KMS-11 (cell line): Measurements from ENCODE around the gene CACNA2D2.

Source experiments
- H2AFZ ChIP-seq: fragments of 200-600 bp; sonication (generic); 2 replicates; pipeline ENCODE4 v1.6.1; 2016; ENCODE audit warnings: antibody characterized with exemption, mixed run types, low read depth
- H3K27ac ChIP-seq: fragments of 200-600 bp; sonication (generic); 2 replicates; pipeline ENCODE4 v1.6.1; 2016; ENCODE audit warnings: mild to moderate bottlenecking, mixed run types
- H3K27me3 ChIP-seq: fragments of 200-600 bp; sonication (generic); 2 replicates; pipeline ENCODE4 v1.6.1; 2017; ENCODE audit warnings: mild to moderate bottlenecking, low read depth, mixed run types, moderate library complexity; ENCODE audit not compliant: insufficient read depth
- H3K36me3 ChIP-seq: fragments of 200-600 bp; sonication (generic); 2 replicates; pipeline ENCODE4 v1.6.1; 2017; ENCODE audit warnings: mild to moderate bottlenecking, mixed run types; ENCODE audit not compliant: insufficient read depth
- H3K4me1 ChIP-seq: fragments of 200-600 bp; sonication (generic); 2 replicates; pipeline ENCODE4 v1.6.1; 2016; ENCODE audit warnings: mild to moderate bottlenecking, low read depth, mixed run types; ENCODE audit not compliant: poor library complexity, severe bottlenecking
- H3K4me2 ChIP-seq: fragments of 200-600 bp; sonication (generic); 2 replicates; pipeline ENCODE4 v1.7.0; 2016; ENCODE audit warnings: mild to moderate bottlenecking, mixed run types
- H3K4me3 ChIP-seq: fragments of 200-600 bp; sonication (generic); IDR thresholded peaks from 2 replicates; pipeline ENCODE4 v1.6.1; 2017; ENCODE audit warnings: low read depth, low read length, mixed read lengths; ENCODE audit not compliant: insufficient read depth
- H3K79me2 ChIP-seq: fragments of 200-600 bp; sonication (generic); 2 replicates; pipeline ENCODE4 v1.6.1; 2016; ENCODE audit warnings: low read depth, mixed run types; ENCODE audit not compliant: insufficient read depth
- H3K9ac ChIP-seq: fragments of 200-600 bp; sonication (generic); 2 replicates; pipeline ENCODE4 v1.6.1; 2016; ENCODE audit warnings: mild to moderate bottlenecking, mixed run types
- H4K20me1 ChIP-seq: fragments of 200-600 bp; sonication (generic); 2 replicates; pipeline ENCODE4 v1.6.1; 2016; ENCODE audit warnings: mild to moderate bottlenecking, mixed run types; ENCODE audit not compliant: insufficient read depth
- TF ChIP-seq, protein P1 (sequence below): fragments of 200-600 bp; sonication (generic); conservative IDR thresholded peaks from 2 replicates; pipeline ENCODE4 v1.6.1; 2017; ENCODE audit warnings: low read depth, mild to moderate bottlenecking, antibody characterized with exemption, low read length, moderate library complexity, mixed read lengths

The CACNA2D2 gene

DNA sequence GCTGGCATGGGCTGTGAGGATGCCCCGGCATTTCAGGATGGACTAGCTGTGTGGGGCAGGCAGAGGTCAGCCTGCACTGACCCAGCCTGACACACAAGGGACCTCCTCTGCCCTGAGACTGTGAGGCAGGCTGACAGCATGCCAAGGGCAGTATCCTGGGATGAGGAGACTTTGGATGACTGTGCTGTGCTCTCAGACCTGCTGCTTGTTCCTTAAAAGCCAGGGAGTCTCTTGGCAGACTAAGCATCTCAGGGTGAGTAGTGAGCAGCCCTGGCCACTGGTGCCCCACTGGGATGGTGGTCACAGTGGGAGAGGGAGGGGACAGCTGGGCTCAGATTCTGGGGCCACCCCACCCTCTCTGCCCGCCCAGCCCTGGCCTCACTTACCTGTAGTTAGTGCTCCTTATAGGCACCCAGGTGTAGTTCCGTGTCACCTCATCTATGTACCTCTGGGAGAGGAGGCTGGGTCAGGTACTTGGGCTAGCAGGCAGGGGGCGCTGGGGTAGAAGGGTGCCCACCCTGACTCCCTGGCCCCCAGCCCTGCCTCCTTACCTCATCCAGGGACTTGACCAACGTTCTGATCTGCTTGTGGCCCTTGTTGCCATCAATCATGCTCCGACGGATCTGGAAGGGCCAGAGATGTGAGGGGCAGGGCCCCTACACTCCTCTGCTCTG is 128.0 kb downstream of the CACNA2D2 start:
- no peak overlapping the region for H3K9ac ChIP-seq
- no peaks in the 10 kb centered on the region for H3K36me3 ChIP-seq
- peaks cover 22% of the 10 kb centered on the region for H3K4me1 ChIP-seq
- no peaks in the 10 kb centered on the region for H3K27me3 ChIP-seq
- H3K4me3 ChIP-seq = no peak overlapping the region
- no peak overlapping the region for H3K4me2 ChIP-seq
- H3K27ac ChIP-seq = no peak overlapping the region
- H4K20me1 ChIP-seq = no peaks in the 10 kb centered on the region
- no peaks in the 10 kb centered on the region for H3K79me2 ChIP-seq
- no peak overlapping the region for H2AFZ ChIP-seq
- TF ChIP-seq, protein P1, sequence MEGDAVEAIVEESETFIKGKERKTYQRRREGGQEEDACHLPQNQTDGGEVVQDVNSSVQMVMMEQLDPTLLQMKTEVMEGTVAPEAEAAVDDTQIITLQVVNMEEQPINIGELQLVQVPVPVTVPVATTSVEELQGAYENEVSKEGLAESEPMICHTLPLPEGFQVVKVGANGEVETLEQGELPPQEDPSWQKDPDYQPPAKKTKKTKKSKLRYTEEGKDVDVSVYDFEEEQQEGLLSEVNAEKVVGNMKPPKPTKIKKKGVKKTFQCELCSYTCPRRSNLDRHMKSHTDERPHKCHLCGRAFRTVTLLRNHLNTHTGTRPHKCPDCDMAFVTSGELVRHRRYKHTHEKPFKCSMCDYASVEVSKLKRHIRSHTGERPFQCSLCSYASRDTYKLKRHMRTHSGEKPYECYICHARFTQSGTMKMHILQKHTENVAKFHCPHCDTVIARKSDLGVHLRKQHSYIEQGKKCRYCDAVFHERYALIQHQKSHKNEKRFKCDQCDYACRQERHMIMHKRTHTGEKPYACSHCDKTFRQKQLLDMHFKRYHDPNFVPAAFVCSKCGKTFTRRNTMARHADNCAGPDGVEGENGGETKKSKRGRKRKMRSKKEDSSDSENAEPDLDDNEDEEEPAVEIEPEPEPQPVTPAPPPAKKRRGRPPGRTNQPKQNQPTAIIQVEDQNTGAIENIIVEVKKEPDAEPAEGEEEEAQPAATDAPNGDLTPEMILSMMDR = no peak

DNA sequence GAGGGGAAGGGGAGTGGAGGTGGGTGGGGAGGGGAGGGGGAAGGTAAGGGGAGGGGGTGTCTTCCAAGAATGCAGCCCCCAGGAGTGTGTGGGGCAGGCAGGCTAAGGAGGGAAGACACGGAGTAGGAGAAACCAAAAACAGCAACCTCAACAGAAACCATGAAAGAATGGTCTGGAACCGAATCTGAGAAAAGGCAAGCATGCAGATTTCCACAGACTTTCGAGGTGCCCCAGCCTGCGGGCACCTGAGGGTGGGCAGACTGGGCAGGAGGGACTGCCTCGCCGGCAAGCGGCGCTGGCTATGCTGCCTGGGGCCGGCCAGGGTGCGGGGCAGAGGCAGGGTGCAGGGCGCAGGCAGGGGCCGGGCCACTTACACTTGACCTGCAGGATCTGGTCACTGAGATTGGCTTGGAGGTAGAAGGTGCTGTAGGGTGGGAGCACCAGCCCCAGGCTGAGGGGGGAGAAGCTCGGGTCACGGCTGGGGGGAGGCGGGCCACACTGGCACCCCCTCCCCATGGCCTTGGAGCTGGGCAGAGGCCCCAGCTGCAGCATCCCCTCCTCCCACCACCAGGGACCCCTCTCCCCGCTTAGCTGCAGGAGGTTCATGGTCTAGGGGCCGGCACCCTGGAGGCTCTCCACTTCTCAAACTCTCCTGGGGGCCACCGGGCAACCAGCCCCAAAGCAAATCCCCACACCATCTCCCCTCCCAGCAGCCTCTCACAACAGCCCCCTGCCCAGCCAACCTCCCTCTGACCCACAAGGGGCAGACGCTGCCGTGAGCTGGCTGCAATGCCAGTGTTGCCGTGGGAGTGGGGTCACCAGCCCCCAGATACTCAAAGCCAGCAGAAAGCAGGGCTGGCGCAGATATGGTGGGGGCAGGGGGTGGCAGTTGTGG is 128.8 kb downstream of the CACNA2D2 start:
- H3K9ac ChIP-seq = no peak overlapping the region
- H3K27me3 ChIP-seq = no peaks in the 10 kb centered on the region
- peak overlapping the region; percentile 42 for H3K4me2 ChIP-seq
- H3K4me1 ChIP-seq = peaks cover 22% of the 10 kb centered on the region
- no peaks in the 10 kb centered on the region for H3K79me2 ChIP-seq
- TF ChIP-seq, protein P1 = no peak
- no peak overlapping the region for H3K4me3 ChIP-seq
- H3K27ac ChIP-seq = no peak overlapping the region
- no peaks in the 10 kb centered on the region for H4K20me1 ChIP-seq
- no peak overlapping the region for H2AFZ ChIP-seq
- no peaks in the 10 kb centered on the region for H3K36me3 ChIP-seq

DNA sequence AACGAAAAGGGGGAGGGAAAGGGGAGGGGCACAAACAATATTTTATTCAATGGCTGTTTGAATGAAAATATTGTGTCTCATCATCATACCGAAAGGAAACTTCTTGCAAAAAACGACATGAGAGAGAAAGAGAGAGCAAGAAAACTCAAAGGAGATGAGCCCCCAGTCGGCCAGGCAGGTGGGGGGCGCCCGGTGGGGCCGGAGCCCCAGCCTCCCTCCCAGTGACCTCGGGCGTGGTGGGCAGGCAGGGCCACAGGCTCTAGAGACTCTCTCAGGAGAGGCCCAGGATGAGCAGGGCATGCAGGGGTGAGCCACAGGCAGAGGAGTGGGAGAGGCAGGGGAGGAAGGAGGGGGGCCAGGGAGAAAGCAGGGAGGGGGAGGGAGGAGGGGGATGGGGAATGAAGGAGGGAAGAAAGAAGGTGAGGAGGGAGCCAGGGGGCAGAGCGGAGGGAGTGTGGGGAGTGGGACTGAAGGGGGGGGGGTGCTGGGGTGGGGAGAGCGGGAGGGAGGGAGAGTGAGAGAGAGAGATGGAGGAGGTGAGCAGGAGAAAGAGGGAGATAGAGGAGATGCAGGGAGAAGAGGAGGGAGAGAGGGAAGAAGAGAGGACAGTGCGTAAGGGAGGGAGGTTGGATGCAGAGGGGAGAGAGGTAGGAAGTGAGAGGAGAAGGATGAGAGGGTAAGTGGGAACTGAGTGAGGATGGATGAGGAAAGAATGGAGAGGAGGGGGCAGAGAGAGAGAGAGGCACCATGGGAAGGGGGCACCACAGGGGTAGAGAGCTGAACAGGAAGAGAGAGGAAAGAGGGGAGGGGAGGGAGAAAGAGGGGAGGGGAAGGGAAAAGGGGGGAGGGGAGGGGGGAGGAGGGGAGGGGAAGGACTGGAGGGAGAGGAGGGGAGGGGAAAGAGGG is 130.0 kb downstream of the CACNA2D2 start:
- Histone ChIP-seq H3K9ac (no peak overlapping the region), H3K27me3 (no peaks in the 10 kb centered on the region), H3K27ac (no peak overlapping the region), H4K20me1 (no peaks in the 10 kb centered on the region), H3K79me2 (no peaks in the 10 kb centered on the region), H2AFZ (no peak overlapping the region), H3K4me3 (no peak overlapping the region), H3K4me1 (peaks cover 22% of the 10 kb centered on the region), H3K4me2 (no peak overlapping the region), H3K36me3 (no peaks in the 10 kb centered on the region)
- TF ChIP-seq, protein P1 = no peak

DNA sequence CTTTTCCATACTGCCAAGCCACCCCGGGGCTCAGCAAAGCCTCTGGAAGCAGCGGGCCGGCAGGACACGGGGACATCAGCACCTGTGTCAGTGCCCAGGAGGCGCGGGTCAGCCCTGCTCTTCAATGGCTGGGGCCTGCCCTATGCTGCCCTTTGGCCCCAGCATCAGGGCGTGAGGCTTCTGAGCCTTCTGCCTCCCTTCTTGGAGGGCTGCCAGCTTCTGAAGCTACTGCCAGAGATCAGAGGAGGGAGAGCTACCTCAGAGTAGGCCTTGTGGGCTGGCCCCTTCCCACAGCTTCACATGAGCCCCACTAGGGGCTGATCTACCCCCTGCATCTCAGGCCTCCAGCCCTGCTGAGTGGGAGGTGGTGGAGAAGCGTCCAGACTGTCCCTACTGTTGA is 131.1 kb downstream of the CACNA2D2 start:
- H3K4me1 ChIP-seq = peaks cover 22% of the 10 kb centered on the region
- H3K27ac ChIP-seq = no peak overlapping the region

More for the DNA sequence above, 131.1 kb downstream of the CACNA2D2 start:
- Histone ChIP-seq H3K36me3 (no peaks in the 10 kb centered on the region), H4K20me1 (no peaks in the 10 kb centered on the region), H3K9ac (no peak overlapping the region), H3K79me2 (no peaks in the 10 kb centered on the region), H2AFZ (peak overlapping the region; percentile 26; the same call in 1 of the 2 replicates), H3K4me2 (peak overlapping the region; percentile 39), H3K4me3 (no peak overlapping the region), H3K27me3 (no peaks in the 10 kb centered on the region)
- TF ChIP-seq, protein P1 = no peak
